Fibroblast of villous mesenchyme (primary cell): ENCODE measurements around the gene PRKD2. TPM values are rescaled to one million over a fixed set of nuclear protein-coding genes. Genes with fewer than 3 reads are reported as not detected.

Experiments used
- DNase-seq: peaks from one replicate; pipeline ENCODE4 v3.0.0-alpha.2; 2010; ENCODE audit warnings: low read depth
- H3K4me3 ChIP-seq: 2 replicates; pipeline ENCODE4 v1.5.1; 2011; ENCODE audit warnings: low read depth, mild to moderate bottlenecking, low read length
- total RNA-seq: library from RNA; depleted of rRNA; stranded (reverse); fragments of >200 nt; gene quantifications from 2 replicates; pipeline ENCODE4 v1.2.3, GENCODE V29; 2012
- TF ChIP-seq, protein P1 (sequence below): IDR thresholded peaks from 2 replicates; pipeline ENCODE4 v1.5.1; 2012; ENCODE audit warnings: low read depth, mild to moderate bottlenecking, low read length; ENCODE audit not compliant: insufficient read depth

Gene PRKD2
- total RNA-seq, 1 donor, result 11.7 TPM

- no peak overlapping the region for H3K4me3 ChIP-seq
- TF ChIP-seq, protein P1, sequence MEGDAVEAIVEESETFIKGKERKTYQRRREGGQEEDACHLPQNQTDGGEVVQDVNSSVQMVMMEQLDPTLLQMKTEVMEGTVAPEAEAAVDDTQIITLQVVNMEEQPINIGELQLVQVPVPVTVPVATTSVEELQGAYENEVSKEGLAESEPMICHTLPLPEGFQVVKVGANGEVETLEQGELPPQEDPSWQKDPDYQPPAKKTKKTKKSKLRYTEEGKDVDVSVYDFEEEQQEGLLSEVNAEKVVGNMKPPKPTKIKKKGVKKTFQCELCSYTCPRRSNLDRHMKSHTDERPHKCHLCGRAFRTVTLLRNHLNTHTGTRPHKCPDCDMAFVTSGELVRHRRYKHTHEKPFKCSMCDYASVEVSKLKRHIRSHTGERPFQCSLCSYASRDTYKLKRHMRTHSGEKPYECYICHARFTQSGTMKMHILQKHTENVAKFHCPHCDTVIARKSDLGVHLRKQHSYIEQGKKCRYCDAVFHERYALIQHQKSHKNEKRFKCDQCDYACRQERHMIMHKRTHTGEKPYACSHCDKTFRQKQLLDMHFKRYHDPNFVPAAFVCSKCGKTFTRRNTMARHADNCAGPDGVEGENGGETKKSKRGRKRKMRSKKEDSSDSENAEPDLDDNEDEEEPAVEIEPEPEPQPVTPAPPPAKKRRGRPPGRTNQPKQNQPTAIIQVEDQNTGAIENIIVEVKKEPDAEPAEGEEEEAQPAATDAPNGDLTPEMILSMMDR, result peak; percentile 6
- no peak for DNase-seq
Measured at GRCh38 chr19:46721269-46722003, 4.5 kb upstream of the PRKD2 start.

- no peak overlapping the region for H3K4me3 ChIP-seq
- DNase-seq, result no peak
- TF ChIP-seq, protein P1, result no peak
Measured at GRCh38 chr19:46720503-46721239, 3.8 kb upstream of the PRKD2 start.

DNA sequence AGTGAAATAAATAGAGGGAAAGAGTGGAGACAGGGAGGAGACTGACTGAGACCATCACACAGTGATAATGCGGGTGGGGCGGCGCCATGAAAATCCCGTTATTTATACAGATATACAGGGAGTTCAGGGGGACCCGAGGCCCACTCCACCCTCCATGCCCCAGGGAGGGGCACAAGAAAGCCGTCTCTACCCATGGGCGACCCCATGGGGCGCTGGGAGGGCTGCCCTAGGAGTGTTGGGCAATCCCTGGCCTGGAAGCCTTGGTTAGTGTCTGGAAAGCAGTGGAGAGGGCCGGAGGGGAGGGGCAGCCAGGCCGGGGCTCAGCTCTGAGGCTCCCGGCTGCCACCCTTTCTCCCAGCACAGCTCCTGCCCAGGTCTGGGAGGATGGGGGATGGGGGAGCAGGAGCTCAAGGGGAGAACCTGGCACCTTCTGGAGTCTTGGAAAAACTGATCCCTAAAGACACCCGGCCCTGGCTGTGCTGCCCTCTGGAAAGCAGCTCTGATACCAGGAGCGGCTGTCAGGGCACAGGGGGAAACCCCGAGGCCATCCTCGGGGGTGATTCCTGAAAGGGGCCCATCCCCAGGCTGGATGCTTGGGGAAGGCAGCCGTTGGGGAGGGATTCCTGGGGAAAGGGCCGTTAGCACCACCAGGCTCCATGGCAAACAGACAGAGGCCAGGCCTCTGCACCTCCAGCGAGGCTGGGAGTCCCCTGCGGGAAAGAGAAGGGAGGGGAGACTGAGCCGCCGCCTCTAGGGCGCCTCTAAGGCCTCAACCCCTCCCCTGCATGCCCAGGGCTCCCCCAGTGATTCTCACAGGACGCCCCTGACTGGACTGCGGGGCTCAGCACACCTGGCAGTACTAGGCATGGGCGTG lies 3.0 kb upstream of the PRKD2 start:
- TF ChIP-seq, protein P1, result no peak
- no peak overlapping the region for H3K4me3 ChIP-seq
- DNase-seq, result peak; percentile 39

DNA sequence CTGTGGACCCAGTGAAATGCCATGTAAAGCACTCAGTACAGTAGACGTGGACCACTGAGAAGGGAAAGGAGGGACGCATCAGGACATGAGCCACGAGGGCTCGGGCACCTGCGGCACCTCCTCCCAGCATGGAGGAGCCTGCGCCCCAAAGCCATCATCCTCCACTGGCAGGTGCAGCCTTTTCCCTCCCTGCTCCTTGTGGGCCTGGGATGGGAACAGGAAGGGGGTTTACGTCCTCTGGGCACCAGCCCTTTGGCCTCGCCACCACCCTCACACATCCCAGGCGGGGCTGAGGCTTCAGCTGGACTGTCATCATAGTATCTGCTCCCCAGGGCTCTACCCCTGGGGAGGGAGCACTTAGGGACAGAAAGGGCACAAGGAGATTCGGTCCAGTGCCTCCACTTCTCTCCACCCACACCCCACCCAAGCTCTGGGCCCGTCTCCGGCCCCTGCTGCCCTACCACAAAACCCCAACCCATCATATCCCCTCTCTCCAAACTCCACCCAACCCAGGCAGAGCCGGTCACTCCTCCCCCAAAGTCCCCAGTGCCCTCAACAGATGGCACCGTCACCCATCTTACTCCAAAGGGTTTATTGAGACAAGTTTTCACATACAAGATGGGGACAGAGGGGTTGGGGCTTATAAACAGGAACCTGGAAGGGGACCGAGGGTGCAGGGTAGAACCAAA lies 2.2 kb upstream of the PRKD2 start:
- H3K4me3 ChIP-seq, result no peak overlapping the region
- TF ChIP-seq, protein P1, result no peak
- no peak for DNase-seq

- no peak overlapping the region for H3K4me3 ChIP-seq
- TF ChIP-seq, protein P1, result no peak
- DNase-seq, result no peak
Measured at GRCh38 chr19:46718157-46718933, 1.4 kb upstream of the PRKD2 start.
